GM23338 (cell line): Measurements from ENCODE around the gene PPTC7. TPM values are rescaled to one million over a fixed set of nuclear protein-coding genes. Genes with fewer than 3 reads are reported as not detected.

Source experiments
- ATAC-seq: fragments of 200-7000 bp; cut with Tn5 transposase; 3 replicates; pipeline ENCODE4 v1.9.1; 2020
- DNase-seq: peaks from one replicate; pipeline ENCODE4 v3.0.0-alpha.2; 2015; ENCODE audit warnings: low spot score
- H2AFZ ChIP-seq: fragments of 200-600 bp; sonication (generic); 2 replicates; pipeline ENCODE4 v1.8.0; 2016; ENCODE audit warnings: antibody characterized with exemption, mild to moderate bottlenecking, moderate library complexity
- H3F3A ChIP-seq: fragments of 200-600 bp; sonication (generic); replicated peaks from 2 replicates; pipeline ENCODE4 v1.8.0; 2017; ENCODE audit warnings: antibody characterized with exemption, mixed run types, low read depth
- H3K27ac ChIP-seq: fragments of 200-600 bp; sonication (generic); 2 replicates; pipeline ENCODE4 v1.6.1; 2016; ENCODE audit warnings: low read depth
- H3K27me3 ChIP-seq: fragments of 200-600 bp; sonication (generic); 2 replicates; pipeline ENCODE4 v1.8.0; 2016; ENCODE audit warnings: mild to moderate bottlenecking, mixed run types, moderate library complexity; ENCODE audit not compliant: insufficient read depth
- H3K36me3 ChIP-seq: fragments of 200-600 bp; sonication (generic); 2 replicates; pipeline ENCODE4 v1.8.0; 2016; ENCODE audit warnings: mild to moderate bottlenecking; ENCODE audit not compliant: insufficient read depth
- H3K4me1 ChIP-seq: fragments of 200-600 bp; sonication (generic); 2 replicates; pipeline ENCODE4 v1.8.0; 2016; ENCODE audit warnings: mild to moderate bottlenecking, moderate library complexity; ENCODE audit not compliant: insufficient read depth
- H3K4me2 ChIP-seq: fragments of 200-600 bp; sonication (generic); 2 replicates; pipeline ENCODE4 v1.7.1; 2017; ENCODE audit warnings: mixed run types
- H3K4me3 ChIP-seq: fragments of 200-600 bp; sonication (generic); 2 replicates; pipeline ENCODE4 v1.6.1; 2016; ENCODE audit warnings: mixed run types
- H3K79me2 ChIP-seq: fragments of 200-600 bp; sonication (generic); replicated peaks from 2 replicates; pipeline ENCODE4 v1.8.0; 2017; ENCODE audit warnings: mild to moderate bottlenecking; ENCODE audit not compliant: insufficient read depth
- H3K9me2 ChIP-seq: fragments of 200-600 bp; sonication (generic); 2 replicates; pipeline ENCODE4 v1.8.0; 2017; ENCODE audit not compliant: insufficient read depth
- H4K20me1 ChIP-seq: fragments of 200-600 bp; sonication (generic); replicated peaks from 2 replicates; pipeline ENCODE4 v1.8.0; 2017; ENCODE audit warnings: mild to moderate bottlenecking; ENCODE audit not compliant: insufficient read depth
- H3K27ac Mint-ChIP-seq: 2 replicates; pipeline ENCODE4 v1.8.0; 2020; ENCODE audit warnings: inconsistent platforms, mild to moderate bottlenecking, moderate library complexity, mixed read lengths
- H3K27me3 Mint-ChIP-seq: 3 replicates; pipeline ENCODE4 v1.8.0; 2022; ENCODE audit warnings: low read depth, mild to moderate bottlenecking, moderate library complexity, mixed read lengths, inconsistent platforms; ENCODE audit not compliant: insufficient read depth, poor library complexity
- H3K36me3 Mint-ChIP-seq: 3 replicates; pipeline ENCODE4 v1.8.0; 2021; ENCODE audit warnings: low read depth, mild to moderate bottlenecking, inconsistent platforms, moderate library complexity, mixed read lengths
- H3K4me1 Mint-ChIP-seq: 3 replicates; pipeline ENCODE4 v1.8.0; 2020; ENCODE audit warnings: mild to moderate bottlenecking, inconsistent platforms, mixed read lengths
- H3K4me3 Mint-ChIP-seq: 3 replicates; pipeline ENCODE4 v1.8.0; 2021; ENCODE audit warnings: moderate library complexity, mild to moderate bottlenecking, inconsistent platforms, mixed read lengths
- H3K9me3 Mint-ChIP-seq: 3 replicates; pipeline ENCODE4 v1.8.0; 2020; ENCODE audit warnings: moderate library complexity, mild to moderate bottlenecking, inconsistent platforms, mixed read lengths
- CREB1 ChIP-seq: fragments of 250-450 bp; sonication (Bioruptor Pico); IDR thresholded peaks from 2 replicates; pipeline ENCODE4 v1.5.0; 2020; ENCODE audit warnings: low read depth, mild to moderate bottlenecking, moderate library complexity
- EZH2 ChIP-seq: fragments of 200-600 bp; sonication (generic); IDR thresholded peaks from one replicate; pipeline ENCODE4 v1.8.0; 2017; ENCODE audit warnings: antibody characterized with exemption, mild to moderate bottlenecking, low read depth; ENCODE audit not compliant: unreplicated experiment
- EZH2phosphoT487 ChIP-seq: fragments of 200-600 bp; sonication (generic); IDR thresholded peaks from one replicate; pipeline ENCODE4 v1.8.1; 2018; ENCODE audit warnings: antibody characterized with exemption; ENCODE audit not compliant: unreplicated experiment
- JUNB ChIP-seq: IDR thresholded peaks from one replicate; pipeline ENCODE4 v1.6.1; 2016; ENCODE audit warnings: antibody characterized with exemption; ENCODE audit not compliant: unreplicated experiment
- NANOG ChIP-seq: IDR thresholded peaks from 2 replicates; pipeline ENCODE4 v1.6.1; 2016; ENCODE audit warnings: antibody characterized with exemption, borderline replicate concordance
- POLR2AphosphoS5 ChIP-seq: IDR thresholded peaks from 2 replicates; pipeline ENCODE4 v1.6.1; 2016; ENCODE audit warnings: antibody characterized with exemption, low read depth
- STAT1 ChIP-seq: IDR thresholded peaks from one replicate; pipeline ENCODE4 v1.6.1; 2016; ENCODE audit warnings: antibody characterized with exemption; ENCODE audit not compliant: unreplicated experiment
- ZNF114 ChIP-seq: fragments of 250-450 bp; sonication (Bioruptor Pico); IDR thresholded peaks from 2 replicates; pipeline ENCODE4 v1.5.0; 2020; ENCODE audit warnings: mild to moderate bottlenecking, moderate library complexity
- ZNF331 ChIP-seq: fragments of 250-450 bp; sonication (Bioruptor Pico); IDR thresholded peaks from 2 replicates; pipeline ENCODE4 v1.5.0; 2020; ENCODE audit warnings: low read depth, mild to moderate bottlenecking, moderate library complexity
- polyA plus RNA-seq: library from polyadenylated mRNA; unstranded; fragments of >200 nt; fragmentation: Nextera tagmentation; extraction: Ambion mirVana; gene quantifications from 2 replicates; pipeline ENCODE4 v1.2.1, GENCODE V29; 2016
- total RNA-seq: library from RNA; depleted of rRNA; stranded (reverse); fragments of >200 nt; shearing (Covaris generic); gene quantifications from 2 replicates; pipeline ENCODE4 v1.2.3, GENCODE V29; 2014
- TF ChIP-seq, protein P1 (sequence below): IDR thresholded peaks from one replicate; pipeline ENCODE4 v1.6.1; 2018; ENCODE audit warnings: antibody characterized with exemption; ENCODE audit not compliant: unreplicated experiment
- TF ChIP-seq, protein P2 (sequence below): IDR thresholded peaks from 2 replicates; pipeline ENCODE4 v1.6.1; 2016; ENCODE audit warnings: antibody characterized with exemption
- TF ChIP-seq, protein P3 (sequence below): fragments of 250-450 bp; sonication (Bioruptor Pico); IDR thresholded peaks from 2 replicates; pipeline ENCODE4 v1.5.0; 2020; ENCODE audit warnings: mild to moderate bottlenecking, moderate library complexity
- TF ChIP-seq, protein P4 (sequence below), 2 experiments: fragments of 200-600 bp in 1 of 2; sonication (generic) in 1 of 2; conservative IDR thresholded peaks; 2 replicates each; pipeline versions ENCODE4 v1.5.1 to v1.6.1; 2016 to 2017; ENCODE audit warnings: antibody characterized with exemption in 2 of 2, low read depth in 2 of 2, mild to moderate bottlenecking in 2 of 2, moderate library complexity in 1 of 2

PPTC7 gene
- total and polyA plus RNA-seq, 2 experiments from 2014 or later = 7.5 to 17.5 TPM

DNA sequence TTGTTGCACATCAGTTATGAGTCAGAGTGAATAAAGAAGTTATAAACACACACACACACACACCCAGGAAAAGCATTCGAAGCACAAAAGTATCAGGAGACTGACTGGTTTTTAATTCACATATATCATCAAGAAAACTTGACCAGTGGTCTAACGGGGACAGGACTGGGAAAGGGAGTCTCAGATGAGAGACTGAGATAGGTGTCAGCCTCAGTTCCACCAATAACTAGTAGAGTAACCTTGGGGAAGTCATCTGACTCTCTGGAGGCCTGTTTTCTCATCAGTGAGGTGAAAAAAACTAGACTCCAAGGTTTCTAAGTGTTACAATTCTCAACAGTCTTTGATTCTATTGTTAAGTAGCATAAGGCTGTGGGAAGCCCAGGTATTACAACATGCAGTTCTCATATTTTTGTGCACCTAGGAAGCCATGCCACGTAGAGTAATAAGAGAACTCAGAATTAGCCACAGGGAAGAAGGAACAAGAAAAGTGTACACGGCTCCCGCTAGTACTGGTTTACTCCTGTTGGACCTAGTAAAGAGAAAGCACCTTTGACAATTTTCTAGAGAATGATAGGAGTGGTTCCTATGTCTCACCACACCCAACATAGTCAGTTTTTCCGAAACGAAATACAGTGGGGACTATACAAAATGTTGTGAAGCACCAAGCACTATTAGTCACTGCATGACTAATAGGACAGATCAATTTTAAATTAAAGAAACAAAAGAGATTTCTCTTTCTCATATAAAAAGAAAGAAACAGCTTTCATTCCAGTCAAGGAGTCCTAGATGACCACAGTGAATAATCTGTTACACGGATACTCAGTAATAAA, 5.0 kb downstream of the PPTC7 start:
- Mint-ChIP-seq H3K27me3 (peaks cover 15% of the 10 kb centered on the region), H3K4me3 (no peak overlapping the region), H3K36me3 (peaks cover 4% of the 10 kb centered on the region; the same call in 2 of the 3 replicates), H3K4me1 (peaks cover 28% of the 10 kb centered on the region), H3K9me3 (peaks cover 2% of the 10 kb centered on the region; the same call in 1 of the 3 replicates), H3K27ac (no peak overlapping the region)
- peaks cover 19% of the 10 kb centered on the region for H3K4me1 ChIP-seq
- H4K20me1 ChIP-seq = peaks cover 62% of the 10 kb centered on the region
- H3K79me2 ChIP-seq = peaks cover 97% of the 10 kb centered on the region
- ATAC-seq (no peak), DNase-seq (no peak)
- no peak overlapping the region for H3K4me2 ChIP-seq
- H3K9me2 ChIP-seq = no peaks in the 10 kb centered on the region
- no peak for TF ChIP-seq ZNF331 (CRISPR knock-in tag)
- TF ChIP-seq, protein P1, sequence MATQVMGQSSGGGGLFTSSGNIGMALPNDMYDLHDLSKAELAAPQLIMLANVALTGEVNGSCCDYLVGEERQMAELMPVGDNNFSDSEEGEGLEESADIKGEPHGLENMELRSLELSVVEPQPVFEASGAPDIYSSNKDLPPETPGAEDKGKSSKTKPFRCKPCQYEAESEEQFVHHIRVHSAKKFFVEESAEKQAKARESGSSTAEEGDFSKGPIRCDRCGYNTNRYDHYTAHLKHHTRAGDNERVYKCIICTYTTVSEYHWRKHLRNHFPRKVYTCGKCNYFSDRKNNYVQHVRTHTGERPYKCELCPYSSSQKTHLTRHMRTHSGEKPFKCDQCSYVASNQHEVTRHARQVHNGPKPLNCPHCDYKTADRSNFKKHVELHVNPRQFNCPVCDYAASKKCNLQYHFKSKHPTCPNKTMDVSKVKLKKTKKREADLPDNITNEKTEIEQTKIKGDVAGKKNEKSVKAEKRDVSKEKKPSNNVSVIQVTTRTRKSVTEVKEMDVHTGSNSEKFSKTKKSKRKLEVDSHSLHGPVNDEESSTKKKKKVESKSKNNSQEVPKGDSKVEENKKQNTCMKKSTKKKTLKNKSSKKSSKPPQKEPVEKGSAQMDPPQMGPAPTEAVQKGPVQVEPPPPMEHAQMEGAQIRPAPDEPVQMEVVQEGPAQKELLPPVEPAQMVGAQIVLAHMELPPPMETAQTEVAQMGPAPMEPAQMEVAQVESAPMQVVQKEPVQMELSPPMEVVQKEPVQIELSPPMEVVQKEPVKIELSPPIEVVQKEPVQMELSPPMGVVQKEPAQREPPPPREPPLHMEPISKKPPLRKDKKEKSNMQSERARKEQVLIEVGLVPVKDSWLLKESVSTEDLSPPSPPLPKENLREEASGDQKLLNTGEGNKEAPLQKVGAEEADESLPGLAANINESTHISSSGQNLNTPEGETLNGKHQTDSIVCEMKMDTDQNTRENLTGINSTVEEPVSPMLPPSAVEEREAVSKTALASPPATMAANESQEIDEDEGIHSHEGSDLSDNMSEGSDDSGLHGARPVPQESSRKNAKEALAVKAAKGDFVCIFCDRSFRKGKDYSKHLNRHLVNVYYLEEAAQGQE = no peak
- TF ChIP-seq EZH2phosphoT487 = no peak
- TF ChIP-seq ZNF114 (CRISPR knock-in tag) = no peak
- no peak for TF ChIP-seq STAT1
- no peak for TF ChIP-seq JUNB
- TF ChIP-seq, protein P2, sequence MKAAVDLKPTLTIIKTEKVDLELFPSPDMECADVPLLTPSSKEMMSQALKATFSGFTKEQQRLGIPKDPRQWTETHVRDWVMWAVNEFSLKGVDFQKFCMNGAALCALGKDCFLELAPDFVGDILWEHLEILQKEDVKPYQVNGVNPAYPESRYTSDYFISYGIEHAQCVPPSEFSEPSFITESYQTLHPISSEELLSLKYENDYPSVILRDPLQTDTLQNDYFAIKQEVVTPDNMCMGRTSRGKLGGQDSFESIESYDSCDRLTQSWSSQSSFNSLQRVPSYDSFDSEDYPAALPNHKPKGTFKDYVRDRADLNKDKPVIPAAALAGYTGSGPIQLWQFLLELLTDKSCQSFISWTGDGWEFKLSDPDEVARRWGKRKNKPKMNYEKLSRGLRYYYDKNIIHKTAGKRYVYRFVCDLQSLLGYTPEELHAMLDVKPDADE = no peak
- TF ChIP-seq EZH2 = no peak
- TF ChIP-seq POLR2AphosphoS5 = no peak
- TF ChIP-seq CREB1 = no peak
- TF ChIP-seq, protein P3, sequence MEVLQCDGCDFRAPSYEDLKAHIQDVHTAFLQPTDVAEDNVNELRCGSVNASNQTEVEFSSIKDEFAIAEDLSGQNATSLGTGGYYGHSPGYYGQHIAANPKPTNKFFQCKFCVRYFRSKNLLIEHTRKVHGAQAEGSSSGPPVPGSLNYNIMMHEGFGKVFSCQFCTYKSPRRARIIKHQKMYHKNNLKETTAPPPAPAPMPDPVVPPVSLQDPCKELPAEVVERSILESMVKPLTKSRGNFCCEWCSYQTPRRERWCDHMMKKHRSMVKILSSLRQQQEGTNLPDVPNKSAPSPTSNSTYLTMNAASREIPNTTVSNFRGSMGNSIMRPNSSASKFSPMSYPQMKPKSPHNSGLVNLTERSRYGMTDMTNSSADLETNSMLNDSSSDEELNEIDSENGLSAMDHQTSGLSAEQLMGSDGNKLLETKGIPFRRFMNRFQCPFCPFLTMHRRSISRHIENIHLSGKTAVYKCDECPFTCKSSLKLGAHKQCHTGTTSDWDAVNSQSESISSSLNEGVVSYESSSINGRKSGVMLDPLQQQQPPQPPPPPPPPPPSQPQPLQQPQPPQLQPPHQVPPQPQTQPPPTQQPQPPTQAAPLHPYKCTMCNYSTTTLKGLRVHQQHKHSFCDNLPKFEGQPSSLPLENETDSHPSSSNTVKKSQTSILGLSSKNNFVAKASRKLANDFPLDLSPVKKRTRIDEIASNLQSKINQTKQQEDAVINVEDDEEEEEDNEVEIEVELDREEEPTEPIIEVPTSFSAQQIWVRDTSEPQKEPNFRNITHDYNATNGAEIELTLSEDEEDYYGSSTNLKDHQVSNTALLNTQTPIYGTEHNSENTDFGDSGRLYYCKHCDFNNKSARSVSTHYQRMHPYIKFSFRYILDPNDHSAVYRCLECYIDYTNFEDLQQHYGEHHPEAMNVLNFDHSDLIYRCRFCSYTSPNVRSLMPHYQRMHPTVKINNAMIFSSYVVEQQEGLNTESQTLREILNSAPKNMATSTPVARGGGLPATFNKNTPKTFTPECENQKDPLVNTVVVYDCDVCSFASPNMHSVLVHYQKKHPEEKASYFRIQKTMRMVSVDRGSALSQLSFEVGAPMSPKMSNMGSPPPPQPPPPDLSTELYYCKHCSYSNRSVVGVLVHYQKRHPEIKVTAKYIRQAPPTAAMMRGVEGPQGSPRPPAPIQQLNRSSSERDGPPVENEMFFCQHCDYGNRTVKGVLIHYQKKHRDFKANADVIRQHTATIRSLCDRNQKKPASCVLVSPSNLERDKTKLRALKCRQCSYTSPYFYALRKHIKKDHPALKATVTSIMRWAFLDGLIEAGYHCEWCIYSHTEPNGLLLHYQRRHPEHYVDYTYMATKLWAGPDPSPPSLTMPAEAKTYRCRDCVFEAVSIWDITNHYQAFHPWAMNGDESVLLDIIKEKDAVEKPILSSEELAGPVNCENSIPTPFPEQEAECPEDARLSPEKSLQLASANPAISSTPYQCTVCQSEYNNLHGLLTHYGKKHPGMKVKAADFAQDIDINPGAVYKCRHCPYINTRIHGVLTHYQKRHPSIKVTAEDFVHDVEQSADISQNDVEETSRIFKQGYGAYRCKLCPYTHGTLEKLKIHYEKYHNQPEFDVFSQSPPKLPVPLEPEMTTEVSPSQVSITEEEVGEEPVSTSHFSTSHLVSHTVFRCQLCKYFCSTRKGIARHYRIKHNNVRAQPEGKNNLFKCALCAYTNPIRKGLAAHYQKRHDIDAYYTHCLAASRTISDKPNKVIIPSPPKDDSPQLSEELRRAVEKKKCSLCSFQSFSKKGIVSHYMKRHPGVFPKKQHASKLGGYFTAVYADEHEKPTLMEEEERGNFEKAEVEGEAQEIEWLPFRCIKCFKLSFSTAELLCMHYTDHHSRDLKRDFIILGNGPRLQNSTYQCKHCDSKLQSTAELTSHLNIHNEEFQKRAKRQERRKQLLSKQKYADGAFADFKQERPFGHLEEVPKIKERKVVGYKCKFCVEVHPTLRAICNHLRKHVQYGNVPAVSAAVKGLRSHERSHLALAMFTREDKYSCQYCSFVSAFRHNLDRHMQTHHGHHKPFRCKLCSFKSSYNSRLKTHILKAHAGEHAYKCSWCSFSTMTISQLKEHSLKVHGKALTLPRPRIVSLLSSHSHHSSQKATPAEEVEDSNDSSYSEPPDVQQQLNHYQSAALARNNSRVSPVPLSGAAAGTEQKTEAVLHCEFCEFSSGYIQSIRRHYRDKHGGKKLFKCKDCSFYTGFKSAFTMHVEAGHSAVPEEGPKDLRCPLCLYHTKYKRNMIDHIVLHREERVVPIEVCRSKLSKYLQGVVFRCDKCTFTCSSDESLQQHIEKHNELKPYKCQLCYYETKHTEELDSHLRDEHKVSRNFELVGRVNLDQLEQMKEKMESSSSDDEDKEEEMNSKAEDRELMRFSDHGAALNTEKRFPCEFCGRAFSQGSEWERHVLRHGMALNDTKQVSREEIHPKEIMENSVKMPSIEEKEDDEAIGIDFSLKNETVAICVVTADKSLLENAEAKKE (CRISPR knock-in tag) = no peak
- TF ChIP-seq, protein P4, sequence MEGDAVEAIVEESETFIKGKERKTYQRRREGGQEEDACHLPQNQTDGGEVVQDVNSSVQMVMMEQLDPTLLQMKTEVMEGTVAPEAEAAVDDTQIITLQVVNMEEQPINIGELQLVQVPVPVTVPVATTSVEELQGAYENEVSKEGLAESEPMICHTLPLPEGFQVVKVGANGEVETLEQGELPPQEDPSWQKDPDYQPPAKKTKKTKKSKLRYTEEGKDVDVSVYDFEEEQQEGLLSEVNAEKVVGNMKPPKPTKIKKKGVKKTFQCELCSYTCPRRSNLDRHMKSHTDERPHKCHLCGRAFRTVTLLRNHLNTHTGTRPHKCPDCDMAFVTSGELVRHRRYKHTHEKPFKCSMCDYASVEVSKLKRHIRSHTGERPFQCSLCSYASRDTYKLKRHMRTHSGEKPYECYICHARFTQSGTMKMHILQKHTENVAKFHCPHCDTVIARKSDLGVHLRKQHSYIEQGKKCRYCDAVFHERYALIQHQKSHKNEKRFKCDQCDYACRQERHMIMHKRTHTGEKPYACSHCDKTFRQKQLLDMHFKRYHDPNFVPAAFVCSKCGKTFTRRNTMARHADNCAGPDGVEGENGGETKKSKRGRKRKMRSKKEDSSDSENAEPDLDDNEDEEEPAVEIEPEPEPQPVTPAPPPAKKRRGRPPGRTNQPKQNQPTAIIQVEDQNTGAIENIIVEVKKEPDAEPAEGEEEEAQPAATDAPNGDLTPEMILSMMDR (conservative IDR thresholded peaks at IDR 0.05; ENCODE audit: low read depth in 2 of 2) = no peak
- TF ChIP-seq NANOG = no peak
- H3K27me3 ChIP-seq = no peaks in the 10 kb centered on the region
- no peak overlapping the region for H3K4me3 ChIP-seq
- no peak overlapping the region for H3K27ac ChIP-seq
- H3K36me3 ChIP-seq = no peaks in the 10 kb centered on the region
- no peak overlapping the region for H2AFZ ChIP-seq
- H3F3A ChIP-seq = no peaks in the 10 kb centered on the region
